Heart right ventricle (tissue), 16 donors: ENCODE measurements around the gene FRMD5. TPM values are rescaled to one million over a fixed set of nuclear protein-coding genes. Genes with fewer than 3 reads are reported as not detected.
A peak's percentile ranks its signal among the peaks of the same experiment; 100 is the strongest.

Experiments
- ATAC-seq, 8 donors: fragments of 200-7000 bp; cut with Tn5 transposase; one replicate each; pipeline ENCODE4 v1.9.1; 2020; ENCODE audit warnings: mild to moderate bottlenecking in 8 of 8, moderate library complexity in 8 of 8, moderate number of reproducible peaks in 1 of 8
- DNase-seq, 2 donors: peaks; one replicate each; pipeline ENCODE4 v3.0.0-alpha.2; 2020
- H3K27ac ChIP-seq, 10 donors: fragments of 200-600 bp; sonication (generic) in 2 of 10; one replicate each; pipeline versions ENCODE4 v1.5.0 to v1.8.0; 2020 to 2022; ENCODE audit warnings: mild to moderate bottlenecking in 3 of 10
- H3K27me3 ChIP-seq, 7 donors: fragments of 200-600 bp; one replicate each; pipeline ENCODE4 v1.8.0; 2021 to 2022; ENCODE audit warnings: mild to moderate bottlenecking in 2 of 7
- H3K36me3 ChIP-seq, 9 donors: fragments of 200-600 bp; sonication (generic) in 1 of 9; one replicate each; pipeline versions ENCODE4 v1.5.0 to v1.8.0; 2020 to 2022; ENCODE audit warnings: mild to moderate bottlenecking in 2 of 9
- H3K4me1 ChIP-seq, 9 donors: fragments of 200-600 bp; sonication (generic) in 1 of 9; one replicate each; pipeline versions ENCODE4 v1.5.0 to v1.8.0; 2020 to 2022; ENCODE audit warnings: mild to moderate bottlenecking in 4 of 9
- H3K4me3 ChIP-seq, 10 donors: fragments of 200-600 bp; sonication (generic) in 2 of 10; one replicate each; pipeline versions ENCODE4 v1.5.0 to v1.8.0; 2020 to 2022; ENCODE audit warnings: mild to moderate bottlenecking in 7 of 10, moderate library complexity in 2 of 10
- H3K9me3 ChIP-seq, 11 donors: fragments of 200-600 bp in 10 of 11; sonication (generic) in 2 of 11; one replicate each; pipeline versions ENCODE4 v1.5.0 to v1.8.0; 2013 to 2022; ENCODE audit warnings: mild to moderate bottlenecking in 2 of 11, control low read depth in 1 of 11, moderate library complexity in 1 of 11
- WGBS, 2 donors: extraction: QIAGEN DNeasy Blood & Tissue Kit; methylation state at CpG; one replicate each; pipeline ENCODE4 v1.1.7; 2013; ENCODE audit warnings: inconsistent platforms in 1 of 2; 5-methylcytosine and 5-hydroxymethylcytosine counted together
- intact Hi-C, 10 donors: fragments of 100-400 bp; cut with DNase I; formaldehyde crosslinking; loops; one replicate each; pipeline versions ENCODE4 v1.11.1 to v1.14.2; 2022
- polyA plus RNA-seq, 2 donors: library from polyadenylated mRNA; stranded (reverse); fragments of 200-250 nt; gene quantifications; one replicate each; pipeline ENCODE4 v1.2.3, GENCODE V29; 2013
- total RNA-seq, 10 donors: library from RNA; stranded (reverse); fragmentation: NEBNext Ultra II Directional in 3 of 10; extraction: Animal tissue kit (Norgen Biotek cat#: 25700) in 3 of 10; gene quantifications; one replicate each; pipeline versions ENCODE4 v1.2.1 to v1.2.4, GENCODE V29; 2021 to 2023
- TF ChIP-seq, protein P1 (sequence below), 9 donors: fragments of 200-600 bp; sonication (generic) in 2 of 9; IDR thresholded peaks; one replicate each; pipeline versions ENCODE4 v1.5.0 to v1.8.0; 2021 to 2022; ENCODE audit warnings: antibody characterized with exemption in 9 of 9, mild to moderate bottlenecking in 5 of 9, moderate library complexity in 1 of 9
- donor health status: Arrhythmogenic right ventricular cardiomyopathy.
- donor health status: ischemic (EF 13 %, LVEDD 7.1; RV severe dilation, severe dysfunction).
- donor health status: healthy with polysubstance abuse.
- donor health status: DM: no; HTN: yes; CAD: no.
- donor health status: DM: no; HTN: no; CAD: no.
- donor health status: ischemic (EF 25% LVEDD 6.9; RV normal size, moderate dysfunction).
- donor health status: ischemic (EF 25% LVEDD 5.7; RV mildly dilated, moderate dysfunction).
- donor health status: healthy.
- donor health status: DM: yes; HTN: yes; CAD: no.
- donor health status: Ischemic cardiomyopathy.
- donor health status: ischemic (EF 35%, LVEDD 5.7; RV mildly dilated, moderate dysfunction).
- donor health status: nonischemic (EF 11% LVEDD 7.7; RV severe dilation, severe dysfunction).
- donor health status: DM: yes; HTN: yes; CAD: no.
- donor health status: PGD.
- donor health status: ischemic (EF 29% LVEDD 5.4; RV normal size, mild dysfunction).
- donor health status: nonischemic (EF 23%, LVEDD 6.1; RV moderate dilation, normal function).

Gene FRMD5
- total and polyA plus RNA-seq, 12 donors = 7.2 to 86.3 (median 55.3) TPM

DNA sequence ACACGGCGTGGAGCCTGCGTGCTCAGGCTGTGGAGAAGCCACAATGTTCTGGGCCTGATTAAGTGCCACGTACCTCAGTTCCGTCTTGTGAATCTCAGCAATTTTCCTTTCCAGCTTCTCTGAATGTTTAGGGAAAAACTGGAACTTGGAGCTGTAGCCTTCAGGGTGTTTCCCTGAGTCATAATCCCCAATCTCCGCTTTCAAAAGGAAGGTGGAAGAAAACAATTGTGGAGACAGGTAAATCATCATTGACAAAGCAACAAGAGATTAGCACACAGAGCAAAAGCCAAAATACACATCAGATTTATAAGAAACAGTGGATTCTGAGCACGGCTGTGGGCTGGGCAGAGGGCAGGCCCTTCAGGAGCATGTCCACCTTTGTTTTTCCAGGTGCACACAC, 289.3 kb downstream of the FRMD5 start:
- ATAC-seq = no peak
- TF ChIP-seq, protein P1, sequence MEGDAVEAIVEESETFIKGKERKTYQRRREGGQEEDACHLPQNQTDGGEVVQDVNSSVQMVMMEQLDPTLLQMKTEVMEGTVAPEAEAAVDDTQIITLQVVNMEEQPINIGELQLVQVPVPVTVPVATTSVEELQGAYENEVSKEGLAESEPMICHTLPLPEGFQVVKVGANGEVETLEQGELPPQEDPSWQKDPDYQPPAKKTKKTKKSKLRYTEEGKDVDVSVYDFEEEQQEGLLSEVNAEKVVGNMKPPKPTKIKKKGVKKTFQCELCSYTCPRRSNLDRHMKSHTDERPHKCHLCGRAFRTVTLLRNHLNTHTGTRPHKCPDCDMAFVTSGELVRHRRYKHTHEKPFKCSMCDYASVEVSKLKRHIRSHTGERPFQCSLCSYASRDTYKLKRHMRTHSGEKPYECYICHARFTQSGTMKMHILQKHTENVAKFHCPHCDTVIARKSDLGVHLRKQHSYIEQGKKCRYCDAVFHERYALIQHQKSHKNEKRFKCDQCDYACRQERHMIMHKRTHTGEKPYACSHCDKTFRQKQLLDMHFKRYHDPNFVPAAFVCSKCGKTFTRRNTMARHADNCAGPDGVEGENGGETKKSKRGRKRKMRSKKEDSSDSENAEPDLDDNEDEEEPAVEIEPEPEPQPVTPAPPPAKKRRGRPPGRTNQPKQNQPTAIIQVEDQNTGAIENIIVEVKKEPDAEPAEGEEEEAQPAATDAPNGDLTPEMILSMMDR (IDR thresholded peaks at IDR 0.05) = no peak
- WGBS, 2 donors = 94% methylated on average over 7 of the region's 7 CpGs
- peaks cover 0 to 4% (median 0%) of the 10 kb centered on the region in 7 donors for H3K27me3 ChIP-seq
- H3K9me3 ChIP-seq = no peaks in the 10 kb centered on the region
- H3K36me3 ChIP-seq = no peaks in the 10 kb centered on the region
- DNase-seq = no peak
- intact Hi-C loops = loop anchor here in 7 of 10 donors (2.0 to 10.0 kb wide), 7 partner anchors 129 to 319 kb away; no protein-coding TSS in a partner anchor
- peaks cover 0 to 13% (median 2%) of the 10 kb centered on the region in 9 donors for H3K4me1 ChIP-seq
- H3K4me3 ChIP-seq = no peak overlapping the region
- no peak overlapping the region for H3K27ac ChIP-seq

DNA sequence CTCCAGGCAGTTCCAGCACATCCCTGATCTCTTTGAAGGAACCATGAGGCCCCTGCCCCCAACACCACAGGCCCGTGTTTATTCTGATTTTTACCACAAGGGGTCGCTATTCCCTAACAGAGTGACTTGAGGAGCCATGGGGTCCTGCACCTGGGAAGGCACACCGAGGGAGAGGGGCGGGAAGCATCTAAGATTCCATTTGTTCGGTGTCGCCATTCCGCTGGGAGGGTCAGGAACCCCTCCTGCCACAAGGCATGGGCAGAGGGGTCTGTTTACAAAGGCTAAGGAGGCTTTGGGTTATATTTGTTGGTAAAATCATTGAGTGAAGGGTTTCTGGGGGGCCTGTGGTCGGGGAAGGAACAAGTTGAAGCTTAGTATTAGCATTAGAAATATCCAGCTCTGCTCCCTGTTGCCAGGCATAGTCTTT, 291.2 kb downstream of the FRMD5 start:
- WGBS, 2 donors = 20% methylated on average over 8 of the region's 8 CpGs
- intact Hi-C loops = loop anchor here (1.0 to 10.0 kb wide), 10 partner anchors 131 to 321 kb away; no protein-coding TSS in a partner anchor
- Histone ChIP-seq H3K36me3 (no peaks in the 10 kb centered on the region), H3K4me3 (no peak overlapping the region), H3K9me3 (no peaks in the 10 kb centered on the region), H3K4me1 (peaks cover 0 to 20% (median 4%) of the 10 kb centered on the region in 9 donors), H3K27ac (no peak overlapping the region), H3K27me3 (peaks cover 0 to 4% (median 0%) of the 10 kb centered on the region in 7 donors)
- peak; percentile 65 to 85 (median 80) for ATAC-seq
- peak in 1 of 2 donors; percentile 50 for DNase-seq
- TF ChIP-seq, protein P1 (IDR thresholded peaks at IDR 0.05) = peak; percentile 64 to 88 (median 84)

DNA sequence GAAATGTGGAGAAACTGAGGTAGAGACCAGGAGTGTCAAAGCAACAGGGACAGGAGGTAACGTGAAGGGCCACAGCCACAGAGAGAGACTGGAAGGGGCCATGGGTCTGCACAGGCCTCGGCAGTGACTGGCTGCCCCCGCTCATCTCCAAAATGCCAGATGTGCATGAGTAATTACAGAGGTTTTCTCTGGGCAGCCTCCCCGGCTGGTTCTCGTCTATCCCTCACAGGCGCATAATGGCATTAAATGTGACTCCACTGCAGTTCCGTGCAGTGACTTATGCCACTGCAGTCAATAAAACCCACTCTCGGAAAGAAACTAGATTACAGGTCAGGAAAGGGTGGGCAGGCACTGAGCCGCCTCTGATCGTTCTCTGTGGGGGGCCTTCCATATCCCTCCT, 293.6 kb downstream of the FRMD5 start:
- H3K27me3 ChIP-seq = peaks cover 0 to 4% (median 0%) of the 10 kb centered on the region in 7 donors
- WGBS, 2 donors = 74 to 82% methylated on average over 10 of the region's 10 CpGs
- intact Hi-C loops = loop anchor here in 8 of 10 donors (2.0 to 10.0 kb wide), 7 partner anchors 133 to 323 kb away; no protein-coding TSS in a partner anchor

DNA sequence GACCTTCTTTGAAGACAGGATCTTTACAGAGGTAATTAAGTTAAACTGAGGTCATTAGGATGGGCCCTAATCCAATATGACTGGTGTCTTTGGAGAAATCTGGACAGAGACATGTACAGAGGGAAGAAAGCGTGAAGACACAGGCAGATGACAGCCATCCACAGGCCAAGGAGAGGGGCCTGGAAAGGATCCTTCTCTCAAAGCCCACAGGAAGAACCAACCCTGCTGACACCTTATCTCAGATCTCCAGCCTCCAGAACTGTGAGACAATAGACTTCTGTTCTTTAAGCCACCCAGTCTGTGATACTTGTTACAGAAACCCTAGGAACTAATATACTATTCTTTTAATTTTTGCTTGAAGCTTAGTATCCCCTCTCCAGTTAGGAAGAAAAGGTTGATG, 294.1 kb downstream of the FRMD5 start:
- intact Hi-C loops = loop anchor here in 8 of 10 donors (2.0 to 10.0 kb wide), 7 partner anchors 134 to 324 kb away; no protein-coding TSS in a partner anchor
- WGBS, 2 donors = 75 to 94% methylated on average over 1 of the region's 1 CpG
- peaks cover 0 to 34% (median 5%) of the 10 kb centered on the region in 9 donors for H3K4me1 ChIP-seq
- H3K27me3 ChIP-seq = peaks cover 0 to 4% (median 0%) of the 10 kb centered on the region in 7 donors
- no peak for ATAC-seq
- no peaks in the 10 kb centered on the region for H3K9me3 ChIP-seq
- TF ChIP-seq, protein P1 (IDR thresholded peaks at IDR 0.05) = no peak
- DNase-seq = no peak
- H3K4me3 ChIP-seq = no peak overlapping the region
- no peaks in the 10 kb centered on the region for H3K36me3 ChIP-seq
- H3K27ac ChIP-seq = no peak overlapping the region

More for the DNA sequence above, 293.6 kb downstream of the FRMD5 start:
- no peak for ATAC-seq
- TF ChIP-seq, protein P1 (IDR thresholded peaks at IDR 0.05) = no peak
- Histone ChIP-seq H3K36me3 (no peaks in the 10 kb centered on the region), H3K4me1 (peaks cover 0 to 29% (median 5%) of the 10 kb centered on the region in 9 donors), H3K4me3 (no peak overlapping the region), H3K27ac (no peak overlapping the region), H3K9me3 (no peaks in the 10 kb centered on the region)
- no peak for DNase-seq
